Testis (tissue), 3 donors: ENCODE results near the gene DHODH. TPM values are rescaled to one million over a fixed set of nuclear protein-coding genes. Genes with fewer than 3 reads are reported as not detected.
"Not testable (repeated sequence)": the region's sequence is repeated elsewhere in the genome, so short reads cannot be mapped to it uniquely, and the experiment has no call there.

Experiments
- DNase-seq: peaks from one replicate; pipeline ENCODE4 v3.0.0-alpha.2; 2019
- H3K27ac ChIP-seq, 2 donors: fragments of 200-600 bp; sonication (generic); one replicate each; pipeline ENCODE4 v1.5.1; 2019
- H3K27me3 ChIP-seq: fragments of 200-600 bp; sonication (generic); one replicate; pipeline ENCODE4 v1.5.1; 2019
- H3K36me3 ChIP-seq: fragments of 200-600 bp; sonication (generic); one replicate; pipeline ENCODE4 v1.5.1; 2017; ENCODE audit warnings: low read depth; ENCODE audit errors: missing control alignments
- H3K4me1 ChIP-seq: fragments of 200-600 bp; sonication (generic); one replicate; pipeline ENCODE4 v1.5.1; 2019
- H3K4me3 ChIP-seq, 2 donors: fragments of 200-600 bp; sonication (generic); one replicate each; pipeline ENCODE4 v1.5.1; 2017 to 2019
- H3K9me3 ChIP-seq: fragments of 200-600 bp; sonication (generic); one replicate; pipeline ENCODE4 v1.5.1; 2017
- CTCF ChIP-seq, 3 experiments: fragments of 450-650 bp in 2 of 3; fragments of 200-600 bp in 1 of 3; sonication (generic) in 1 of 3; IDR thresholded peaks; one replicate each; pipeline ENCODE4 v1.5.1; 2016 to 2019; ENCODE audit warnings: antibody characterized with exemption in 3 of 3, mild to moderate bottlenecking in 2 of 3, moderate library complexity in 1 of 3
- POLR2A ChIP-seq: fragments of 450-650 bp; IDR thresholded peaks from one replicate; pipeline ENCODE4 v1.6.1; 2017; ENCODE audit warnings: antibody characterized with exemption, mild to moderate bottlenecking, moderate library complexity
- WGBS, 2 donors: methylation state at CpG; one replicate each; pipeline ENCODE4 v1.1.5; 2018; 5-methylcytosine and 5-hydroxymethylcytosine counted together
- intact Hi-C: fragments of 100-400 bp; cut with DNase I; formaldehyde crosslinking; loops from one replicate; pipeline ENCODE4 v1.15.1; 2023; ENCODE audit warnings: low total_unique reads
- polyA plus RNA-seq: library from polyadenylated mRNA; stranded (reverse); fragments of 350-450 nt; fragmentation: Illumina TruSeq; extraction: RNeasy Lipid Tissue Mini Kit (QIAGEN cat#74804); gene quantifications from one replicate; pipeline ENCODE4 v1.2.3, GENCODE V29; 2014; ENCODE audit warnings: low read depth, low replicate concordance; ENCODE audit not compliant: insufficient read depth
- total RNA-seq, 2 donors: library from RNA; depleted of rRNA; stranded (reverse); fragments of >200 nt; gene quantifications; one replicate each; pipeline ENCODE4 v1.2.3, GENCODE V29; 2016

The DHODH gene
- total and polyA plus RNA-seq, 3 donors from 2014 or later = 7.8 to 11.4 (median 9.1) TPM

DNA sequence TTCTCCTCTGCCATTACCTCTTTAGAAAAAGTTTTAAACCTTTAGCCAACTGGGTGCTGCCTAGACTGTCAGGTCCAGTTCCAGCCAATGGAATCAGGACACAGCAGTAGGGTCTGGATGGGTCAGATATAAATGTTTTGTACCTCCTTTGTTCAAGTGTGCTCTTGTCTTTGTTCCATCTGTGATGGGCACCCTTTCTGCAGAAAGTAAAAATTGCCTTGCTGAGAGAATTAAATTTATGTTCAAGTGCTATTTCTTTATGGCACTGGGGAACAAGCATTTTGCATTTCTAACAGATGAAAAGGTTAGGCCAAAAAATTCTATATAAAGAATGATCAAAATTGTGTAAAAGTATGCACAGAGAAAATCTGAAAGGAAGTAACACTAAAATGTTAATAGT, 40.6 kb downstream of the DHODH start:
- TF ChIP-seq POLR2A = no peak
- no peak for TF ChIP-seq CTCF (IDR thresholded peaks at IDR 0.05)
- Histone ChIP-seq H3K27ac (no peak overlapping the region), H3K9me3 (no peaks in the 10 kb centered on the region), H3K4me3 (no peak overlapping the region), H3K36me3 (no peaks in the 10 kb centered on the region), H3K27me3 (no peaks in the 10 kb centered on the region), H3K4me1 (no peaks in the 10 kb centered on the region)
- no peak for DNase-seq
- intact Hi-C loops = no loop called here

DNA sequence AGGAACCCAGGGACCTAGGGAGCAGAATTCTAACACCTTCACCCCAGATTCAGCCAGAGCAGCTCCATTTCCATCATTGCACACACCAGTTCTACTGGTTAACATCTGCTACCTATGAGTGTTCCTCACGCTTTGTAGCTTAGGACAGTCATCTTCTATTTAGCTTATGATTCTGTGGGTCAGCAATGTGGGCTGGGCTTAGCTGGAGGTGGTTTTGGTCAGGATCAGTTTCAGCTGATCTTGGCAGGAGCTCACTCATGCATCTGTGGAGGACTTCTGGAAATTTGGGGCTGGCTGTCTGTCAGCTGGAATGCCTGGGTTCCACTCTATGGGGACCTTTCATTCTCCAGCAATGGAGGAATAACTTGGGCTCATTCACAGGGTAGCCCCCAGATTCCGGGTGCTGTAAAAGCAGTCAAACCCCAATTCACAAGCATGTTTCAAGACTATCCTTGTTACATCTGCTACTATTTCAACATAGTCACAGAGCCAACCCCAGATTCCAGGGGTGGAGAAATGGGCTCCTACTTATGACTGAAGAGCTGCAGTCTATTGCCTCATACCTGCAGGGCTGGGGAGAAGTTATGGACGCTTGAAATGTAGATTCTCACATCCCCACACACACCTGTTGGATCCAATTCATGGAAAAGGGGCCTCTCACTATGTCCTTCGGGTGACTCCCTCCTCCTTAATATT, 42.4 kb downstream of the DHODH start:
- Histone ChIP-seq H3K27me3 (no peaks in the 10 kb centered on the region), H3K36me3 (no peaks in the 10 kb centered on the region), H3K27ac (no peak overlapping the region), H3K9me3 (no peaks in the 10 kb centered on the region), H3K4me3 (no peak overlapping the region), H3K4me1 (no peaks in the 10 kb centered on the region)
- DNase-seq = no peak
- intact Hi-C loops = no loop called here
- no peak for TF ChIP-seq CTCF (IDR thresholded peaks at IDR 0.05)
- no peak for TF ChIP-seq POLR2A
- 87 to 91% methylated on average over 4 of the region's 4 CpGs for WGBS, 2 donors

DNA sequence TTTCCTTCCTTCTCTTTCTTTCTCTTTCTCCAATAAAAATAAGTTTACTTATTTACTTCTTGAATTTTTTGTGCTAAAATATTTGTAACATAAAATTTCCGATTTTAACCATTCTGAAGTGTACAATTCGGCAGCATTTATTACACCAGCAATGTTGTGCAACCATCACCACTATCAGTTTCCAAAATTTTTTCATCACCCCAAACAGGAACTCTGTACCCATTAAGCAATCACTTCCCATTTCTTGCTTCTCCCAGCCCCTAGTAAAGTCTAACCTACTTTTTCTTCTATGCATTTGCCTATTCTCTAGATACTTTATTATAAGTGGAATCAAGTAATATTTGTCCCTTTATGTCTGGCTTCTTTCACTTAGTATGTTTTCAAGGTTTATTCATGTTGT, 43.3 kb downstream of the DHODH start:
- Histone ChIP-seq H3K36me3 (no peaks in the 10 kb centered on the region), H3K4me3 (no peak overlapping the region), H3K9me3 (no peaks in the 10 kb centered on the region), H3K4me1 (no peaks in the 10 kb centered on the region), H3K27ac (no peak overlapping the region), H3K27me3 (no peaks in the 10 kb centered on the region)
- DNase-seq = no peak
- intact Hi-C loops = no loop called here
- WGBS, 2 donors = 83 to 92% methylated on average over 2 of the region's 2 CpGs
- TF ChIP-seq CTCF (IDR thresholded peaks at IDR 0.05) = no peak
- no peak for TF ChIP-seq POLR2A

DNA sequence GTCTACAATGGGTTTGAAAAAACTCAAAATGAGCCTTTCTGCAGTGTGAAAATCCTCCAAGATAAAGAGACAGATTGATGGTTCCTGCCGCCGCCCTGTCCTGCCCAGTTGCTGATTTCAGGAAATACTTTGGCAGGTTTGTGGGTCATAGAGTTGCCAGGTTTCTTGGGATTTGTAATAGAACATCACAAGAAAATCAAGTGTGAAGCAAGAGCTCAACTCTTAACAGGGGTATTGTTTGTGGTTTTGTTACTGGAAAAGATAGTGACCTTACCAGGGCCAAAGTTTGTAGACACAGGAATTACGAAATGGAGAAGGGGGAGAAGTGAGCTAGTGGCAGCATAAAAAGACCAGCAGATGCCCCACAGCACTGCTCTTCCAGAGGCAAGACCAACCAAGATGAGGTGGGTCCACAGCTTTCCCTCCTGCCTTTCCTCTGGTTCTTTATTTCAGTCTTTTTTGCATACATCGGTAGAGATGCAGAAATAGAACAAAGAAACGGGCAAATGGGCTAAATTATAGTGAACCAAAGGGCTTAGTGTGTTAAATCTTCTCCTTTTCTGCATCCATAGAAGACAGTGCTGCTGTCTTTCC, 45.8 kb downstream of the DHODH start, which contains the start of gene HP:
Gene HP (plus strand): TSS at position 252 of the 594 bp plus-strand sequence. CDS start 148 bp downstream, at position 400.
- H3K27ac ChIP-seq, H3K9me3 ChIP-seq, H3K4me3 ChIP-seq, H3K36me3 ChIP-seq, H3K27me3 ChIP-seq, H3K4me1 ChIP-seq, DNase-seq, intact Hi-C loops: not testable (repeated sequence)
- WGBS, 2 donors = 80 to 83% methylated on average over 5 of the region's 5 CpGs

GRCh38 chr16:72055911-72056310, 47.4 kb downstream of the DHODH start:
- no peaks in the 10 kb centered on the region for H3K36me3 ChIP-seq
- no peak overlapping the region for H3K27ac ChIP-seq
- WGBS, 2 donors = 71 to 86% methylated on average over 4 of the region's 4 CpGs
- TF ChIP-seq CTCF (IDR thresholded peaks at IDR 0.05) (no peak), POLR2A (no peak)
- no peaks in the 10 kb centered on the region for H3K4me1 ChIP-seq
- H3K4me3 ChIP-seq = no peak overlapping the region
- H3K27me3 ChIP-seq = no peaks in the 10 kb centered on the region
- intact Hi-C loops = no loop called here
- H3K9me3 ChIP-seq = no peaks in the 10 kb centered on the region
- no peak for DNase-seq

DNA sequence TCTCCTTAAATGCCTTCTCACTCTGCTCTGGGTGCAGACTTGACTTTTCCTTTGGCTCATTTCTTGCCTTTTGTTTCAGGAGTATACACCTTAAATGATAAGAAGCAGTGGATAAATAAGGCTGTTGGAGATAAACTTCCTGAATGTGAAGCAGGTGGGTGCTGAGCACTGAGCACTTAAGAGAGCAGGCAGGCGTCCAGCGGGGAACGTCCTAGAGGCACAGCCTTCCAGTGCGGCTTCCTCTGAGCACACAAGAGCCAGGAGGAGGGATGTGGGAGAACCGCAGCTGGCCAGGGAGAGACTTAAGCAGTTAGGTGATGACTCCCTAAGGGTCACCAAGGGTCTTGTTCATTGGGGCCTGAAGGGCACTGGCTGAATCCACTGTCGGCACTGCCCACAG, 48.8 kb downstream of the DHODH start:
- intact Hi-C loops, H3K36me3 ChIP-seq, H3K27me3 ChIP-seq, H3K9me3 ChIP-seq, H3K4me3 ChIP-seq, H3K27ac ChIP-seq, DNase-seq, H3K4me1 ChIP-seq: not testable (repeated sequence)
- WGBS, 2 donors = 38% methylated on average over 1 of the region's 6 CpGs; no CpG with 5 or more reads in 1 of the 2 donors

DNA sequence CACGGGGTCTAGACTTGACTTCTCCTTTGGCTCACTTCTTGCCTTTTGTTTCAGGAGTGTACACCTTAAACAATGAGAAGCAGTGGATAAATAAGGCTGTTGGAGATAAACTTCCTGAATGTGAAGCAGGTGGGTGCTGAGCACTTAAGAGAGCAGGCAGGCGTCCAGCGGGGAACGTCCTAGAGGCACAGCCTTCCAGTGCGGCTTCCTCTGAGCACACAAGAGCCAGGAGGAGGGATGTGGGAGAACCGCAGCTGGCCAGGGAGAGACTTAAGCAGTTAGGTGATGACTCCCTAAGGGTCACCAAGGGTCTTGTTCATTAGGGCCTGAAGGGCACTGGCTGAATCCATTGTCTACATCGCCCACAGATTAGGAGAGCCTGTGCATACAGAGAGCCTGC, 50.5 kb downstream of the DHODH start:
- DNase-seq, H3K27ac ChIP-seq, H3K36me3 ChIP-seq, H3K27me3 ChIP-seq, H3K4me1 ChIP-seq, intact Hi-C loops, H3K9me3 ChIP-seq, H3K4me3 ChIP-seq: not testable (repeated sequence)
- WGBS, 2 donors = 76 to 81% methylated on average over 7 of the region's 7 CpGs
